HepG2 (cell line): ENCODE data around the gene F7. TPM values are rescaled to one million over a fixed set of nuclear protein-coding genes. Genes with fewer than 3 reads are reported as not detected.

Source experiments
- ATAC-seq: fragments of 200-7000 bp; cut with Tn5 transposase; 3 replicates; pipeline ENCODE4 v1.9.1; 2020; ENCODE audit warnings: mild to moderate bottlenecking, moderate library complexity
- BruUV-seq: library from RNA; stranded (reverse); fragments of 400-500 nt; replicated peaks from 2 replicates; lab custom pipeline; 2021; lab: Mats Ljungman, UMichigan
- CTCF ChIA-PET: fragments of 300-600 bp; formaldehyde crosslinking; extraction: SDS; loops from one replicate; lab custom pipeline; 2021; ENCODE audit warnings: low total read pairs, inconsistent platforms, low intra/inter-chr PET ratio; lab: Yijun Ruan, JAX
- POLR2A ChIA-PET: fragments of 350-600 bp; sonication (Branson Sonifier 250); formaldehyde crosslinking; loops from one replicate; lab custom pipeline; 2020; ENCODE audit warnings: antibody characterized with exemption, inconsistent platforms; lab: Yijun Ruan, JAX
- DNase-seq: peaks from one replicate; pipeline ENCODE4 v3.0.0-alpha.2; 2015; ENCODE audit warnings: low spot score
- FAIRE-seq: peaks from 3 replicates; lab custom pipeline; 2011; peaks lifted over from hg19 to GRCh38; lab: Jason Lieb, UNC
- H2AFZ ChIP-seq: one replicate; pipeline ENCODE4 v1.6.1; 2011; ENCODE audit warnings: low read length, inconsistent platforms
- H3K27ac ChIP-seq: fragments of 300-600 bp; 3 replicates; pipeline ENCODE4 v1.8.0; 2011; ENCODE audit warnings: mixed run types, mild to moderate bottlenecking, mixed read lengths, low read length, inconsistent platforms; ENCODE audit not compliant: insufficient read depth; ENCODE audit errors: extremely low read length
- H3K27me3 ChIP-seq, 2 experiments: fragments of 200-600 bp in 1 of 2; 2 replicates in 1 of 2; 3 replicates in 1 of 2; pipeline versions ENCODE4 v1.6.0 to v1.8.0; 2011; ENCODE audit warnings: low read length in 2 of 2, mild to moderate bottlenecking in 2 of 2, moderate library complexity in 2 of 2, inconsistent platforms in 1 of 2; ENCODE audit not compliant: insufficient read depth in 2 of 2, control insufficient read depth in 1 of 2
- H3K36me3 ChIP-seq, 2 experiments: fragments of 200-600 bp in 1 of 2; replicated peaks in 1 of 2; 2 replicates in 1 of 2; 3 replicates in 1 of 2; pipeline versions ENCODE4 v1.5.1 to v1.8.0; 2011; ENCODE audit warnings: low read length in 2 of 2, inconsistent platforms in 1 of 2; ENCODE audit not compliant: insufficient read depth in 2 of 2, control insufficient read depth in 1 of 2
- H3K4me1 ChIP-seq: 2 replicates; pipeline ENCODE4 v1.5.1; 2012; ENCODE audit warnings: low read length, inconsistent platforms; ENCODE audit not compliant: insufficient read depth
- H3K4me2 ChIP-seq: 2 replicates; pipeline ENCODE4 v1.6.0; 2011; ENCODE audit warnings: low read depth, low read length, inconsistent platforms
- H3K4me3 ChIP-seq, 3 experiments: fragments of 200-600 bp in 1 of 3; sonication (generic), shearing (Covaris generic) in 1 of 3; replicated peaks in 1 of 3; 2 replicates each; pipeline ENCODE4 v1.5.1; 2011 to 2016; ENCODE audit warnings: low read length in 3 of 3, inconsistent platforms in 2 of 3, low read depth in 2 of 3, mild to moderate bottlenecking in 2 of 3, control low read depth in 1 of 3, mixed read lengths in 1 of 3; ENCODE audit not compliant: insufficient read depth in 1 of 3
- H3K79me2 ChIP-seq: one replicate; pipeline ENCODE4 v1.6.1; 2011; ENCODE audit warnings: low read length, inconsistent platforms; ENCODE audit not compliant: insufficient read depth
- H3K9ac ChIP-seq: 2 replicates; pipeline ENCODE4 v1.6.0; 2011; ENCODE audit warnings: mild to moderate bottlenecking, low read depth, low read length, inconsistent platforms; ENCODE audit not compliant: insufficient read depth
- H3K9me3 ChIP-seq: 2 replicates; pipeline ENCODE4 v1.5.1; 2012; ENCODE audit warnings: mild to moderate bottlenecking, low read length
- H4K20me1 ChIP-seq: 2 replicates; pipeline ENCODE4 v1.6.0; 2011; ENCODE audit warnings: inconsistent platforms, mild to moderate bottlenecking, low read length, moderate library complexity; ENCODE audit not compliant: insufficient read depth
- FOXO1 ChIP-seq: sonication (generic); formaldehyde crosslinking; IDR thresholded peaks from 2 replicates; pipeline ENCODE4 v1.4.0; 2020; ENCODE audit warnings: missing genetic modification reagents
- KLF13 ChIP-seq: sonication (generic); formaldehyde crosslinking; IDR thresholded peaks from 2 replicates; pipeline ENCODE4 v1.4.0; 2020; ENCODE audit warnings: mild to moderate bottlenecking, missing genetic modification reagents
- MED13 ChIP-seq: sonication (generic); formaldehyde crosslinking; IDR thresholded peaks from 2 replicates; pipeline ENCODE4 v1.5.0; 2020; ENCODE audit warnings: missing genetic modification reagents
- NBN ChIP-seq: fragments of 450-650 bp; conservative IDR thresholded peaks from 2 replicates; pipeline ENCODE4 v1.6.1; 2017
- NFRKB ChIP-seq: fragments of 450-650 bp; IDR thresholded peaks from 2 replicates; pipeline ENCODE4 v1.6.1; 2017
- PCBP2 ChIP-seq: fragments of 200-400 bp; formaldehyde crosslinking; optimal IDR thresholded peaks from 2 replicates; pipeline ENCODE3; 2018; ENCODE audit warnings: low read length, low read depth; ENCODE audit not compliant: poor library complexity, severe bottlenecking
- RFXANK ChIP-seq: IDR thresholded peaks from 2 replicates; pipeline ENCODE4 v1.6.1; 2016
- SNAI1 ChIP-seq: sonication (generic); formaldehyde crosslinking; IDR thresholded peaks from 2 replicates; pipeline ENCODE4 v1.5.0; 2020; ENCODE audit warnings: mild to moderate bottlenecking, missing genetic modification reagents, borderline replicate concordance
- STAT6 ChIP-seq: sonication (generic); formaldehyde crosslinking; IDR thresholded peaks from 2 replicates; pipeline ENCODE4 v1.4.0; 2020; ENCODE audit warnings: missing genetic modification reagents, mild to moderate bottlenecking, borderline replicate concordance
- WIZ ChIP-seq: sonication (generic); formaldehyde crosslinking; IDR thresholded peaks from 2 replicates; pipeline ENCODE4 v1.5.1; 2020; ENCODE audit warnings: mild to moderate bottlenecking, missing genetic modification reagents
- ZHX1 ChIP-seq: sonication (generic); formaldehyde crosslinking; IDR thresholded peaks from 2 replicates; pipeline ENCODE4 v1.8.1; 2022; ENCODE audit warnings: low read depth, mild to moderate bottlenecking, missing genetic modification reagents
- ZNF230 ChIP-seq: sonication (generic); formaldehyde crosslinking; IDR thresholded peaks from 2 replicates; pipeline ENCODE4 v1.4.0; 2020; ENCODE audit warnings: mild to moderate bottlenecking, missing genetic modification reagents
- ZNF253 ChIP-seq: sonication (generic); formaldehyde crosslinking; IDR thresholded peaks from 2 replicates; pipeline ENCODE4 v1.8.0; 2022; ENCODE audit warnings: mild to moderate bottlenecking, missing genetic modification reagents, borderline replicate concordance
- ZNF275 ChIP-seq: sonication (generic); formaldehyde crosslinking; IDR thresholded peaks from 2 replicates; pipeline ENCODE4 v1.8.0; 2022; ENCODE audit warnings: missing genetic modification reagents, mild to moderate bottlenecking, inconsistent platforms, borderline replicate concordance
- ZNF501 ChIP-seq: sonication (generic); formaldehyde crosslinking; IDR thresholded peaks from 2 replicates; pipeline ENCODE4 v1.5.1; 2020; ENCODE audit warnings: mild to moderate bottlenecking, moderate library complexity, missing genetic modification reagents
- WGBS: methylation state at CpG from one replicate; pipeline ENCODE4 v1.1.6; 2017; ENCODE audit warnings: low lambda C conversion rate; 5-methylcytosine and 5-hydroxymethylcytosine counted together
- in situ Hi-C: cut with HindIII; loops from 2 replicates; pipeline ENCODE4 v1.10.0; 2017; ENCODE audit warnings: low pct_unique_long_range_greater_than_20kb; ENCODE audit not compliant: extremely low pct_ligation_motif_present
- intact Hi-C: fragments of 100-400 bp; cut with micrococcal nuclease; formaldehyde crosslinking; loops from one replicate; pipeline ENCODE4 v1.10.0; 2022; ENCODE audit not compliant: unreplicated experiment
- polyA plus RNA-seq, 8 experiments: library from polyadenylated mRNA; depleted of rRNA in 3 of 8; stranded (reverse) in 7 of 8; unstranded in 1 of 8; fragments of >200 nt; fragmentation: Illumina TruSeq in 4 of 8; extraction: Trizol in 4 of 8; gene quantifications; 2 replicates each; pipeline versions ENCODE4 v1.2.1 to v1.2.3, GENCODE V29; 2011 to 2016; ENCODE audit warnings: low read depth in 4 of 8, missing spikeins in 1 of 8, mixed read lengths in 1 of 8; ENCODE audit not compliant: insufficient read depth in 1 of 8
- total RNA-seq, 5 experiments: library from RNA; depleted of rRNA; stranded (reverse); fragments of >200 nt; fragmentation: Illumina TruSeq; extraction: Trizol; gene quantifications; 2 replicates each; pipeline ENCODE4 v1.2.3, GENCODE V29; 2016; ENCODE audit warnings: low read depth in 1 of 5

Gene F7
- total and polyA plus RNA-seq, 2 of the 13 experiments (the other 11 are each of a cell fraction or from before 2014, with no cell fraction given) = 12.6 to 26.5 TPM

- Histone ChIP-seq H3K9ac (no peak overlapping the region), H3K4me3 (no peak overlapping the region), H3K27me3 (no peaks in the 10 kb centered on the region), H3K27ac (no peak overlapping the region), H3K36me3 (peaks cover 12 to 43% of the 10 kb centered on the region in 2 experiments; a peak in 4 of 5 replicates), H3K4me1 (no peaks in the 10 kb centered on the region), H4K20me1 (no peaks in the 10 kb centered on the region), H3K79me2 (no peaks in the 10 kb centered on the region), H3K9me3 (no peaks in the 10 kb centered on the region), H3K4me2 (no peak overlapping the region), H2AFZ (no peak overlapping the region)
- ATAC-seq = no peak
- no TSS peak for BruUV-seq
- no peak for FAIRE-seq
- POLR2A ChIA-PET = no interaction called here
- WGBS = 98% methylated on average over 32 of the region's 41 CpGs
- in situ Hi-C loops (no loop called here), intact Hi-C loops (no loop called here)
- no peak for DNase-seq
- CTCF ChIA-PET = no interaction called here
- TF ChIP-seq RFXANK (CRISPR knock-in tag) (no peak), ZNF253 (no peak), ZNF501 (no peak), WIZ (CRISPR knock-in tag) (no peak), NBN (no peak), STAT6 (CRISPR knock-in tag) (no peak), NFRKB (no peak), ZNF275 (CRISPR knock-in tag) (no peak), ZHX1 (no peak), KLF13 (CRISPR knock-in tag) (no peak), ZNF230 (CRISPR knock-in tag) (no peak), FOXO1 (no peak), MED13 (CRISPR knock-in tag) (no peak), PCBP2 (no peak), SNAI1 (CRISPR knock-in tag) (no peak)
Measured at GRCh38 chr13:113069861-113070805, 35.5 kb upstream of the F7 start.
